OCI-LY3 (cell line): ENCODE results near the gene TAS2R10.

Source experiments
- H2AFZ ChIP-seq: fragments of 200-600, 300-600 bp; shearing (Covaris generic); 2 replicates; pipeline ENCODE4 v1.6.0; 2014; ENCODE audit warnings: antibody characterized with exemption, low read depth, low read length
- H3K27ac ChIP-seq: fragments of 200-600, 300-600 bp; sonication (generic); 2 replicates; pipeline ENCODE4 v1.5.1; 2014; ENCODE audit warnings: mild to moderate bottlenecking, low read length, moderate library complexity, mixed read lengths
- H3K27me3 ChIP-seq: fragments of 200-600, 300-600 bp; sonication (generic); 2 replicates; pipeline ENCODE4 v1.6.1; 2014; ENCODE audit warnings: low read depth, low read length, mixed read lengths
- H3K36me3 ChIP-seq: fragments of 200-600, 300-600 bp; sonication (generic); replicated peaks from 2 replicates; pipeline ENCODE3; 2014; ENCODE audit warnings: low read depth, low read length, mixed read lengths
- H3K4me1 ChIP-seq: fragments of 300-600, 200-600 bp; sonication (generic); 2 replicates; pipeline ENCODE4 v1.6.1; 2014; ENCODE audit warnings: low read length, mixed read lengths
- H3K4me2 ChIP-seq: fragments of 200-600, 300-600 bp; sonication (generic); 2 replicates; pipeline ENCODE4 v1.6.1; 2014; ENCODE audit warnings: low read length, mixed read lengths
- H3K4me3 ChIP-seq: fragments of 300-600, 200-600 bp; sonication (generic); 2 replicates; pipeline ENCODE4 v1.5.1; 2014; ENCODE audit warnings: antibody characterized with exemption, mild to moderate bottlenecking, low read length, moderate library complexity
- H3K79me2 ChIP-seq: fragments of 300-600, 200-600 bp; shearing (Covaris generic); 2 replicates; pipeline ENCODE4 v1.6.1; 2014; ENCODE audit warnings: mild to moderate bottlenecking, low read length, mixed read lengths
- H3K9ac ChIP-seq: fragments of 300-600, 200-600 bp; shearing (Covaris generic); 2 replicates; pipeline ENCODE4 v1.6.0; 2014; ENCODE audit warnings: mild to moderate bottlenecking, low read length, moderate library complexity
- H3K9me3 ChIP-seq: fragments of 200-600, 300-600 bp; shearing (Covaris generic); 2 replicates; pipeline ENCODE4 v1.6.1; 2014; ENCODE audit warnings: low read length, mixed read lengths; ENCODE audit not compliant: insufficient read depth
- H4K20me1 ChIP-seq: fragments of 200-600, 300-600 bp; sonication (generic); 2 replicates; pipeline ENCODE4 v1.6.1; 2016; ENCODE audit warnings: low read length, mixed read lengths; ENCODE audit not compliant: insufficient read depth
- CTCF ChIP-seq: fragments of 200-600, 300-600 bp; sonication (generic); IDR thresholded peaks from 2 replicates; pipeline ENCODE4 v1.5.1; 2014; ENCODE audit warnings: antibody characterized with exemption, low read length, low read depth
- EZH2phosphoT487 ChIP-seq: fragments of 200-600 bp; shearing (Covaris generic); IDR thresholded peaks from 2 replicates; pipeline ENCODE4 v1.6.1; 2018; ENCODE audit warnings: antibody characterized with exemption, mixed run types, low read depth

TAS2R10 gene

GRCh38 chr12:10829994-10830393, 3.8 kb upstream of the TAS2R10 start:
- H2AFZ ChIP-seq: no peak overlapping the region
- no peaks in the 10 kb centered on the region for H3K27me3 ChIP-seq
- H3K36me3 ChIP-seq: no peaks in the 10 kb centered on the region
- no peaks in the 10 kb centered on the region for H3K9me3 ChIP-seq
- no peak overlapping the region for H3K4me2 ChIP-seq
- H3K4me1 ChIP-seq: no peaks in the 10 kb centered on the region
- TF ChIP-seq CTCF (no peak), EZH2phosphoT487 (no peak)
- H3K4me3 ChIP-seq: no peak overlapping the region
- H3K27ac ChIP-seq: no peak overlapping the region
- no peaks in the 10 kb centered on the region for H3K79me2 ChIP-seq
- H3K9ac ChIP-seq: no peak overlapping the region
- H4K20me1 ChIP-seq: no peaks in the 10 kb centered on the region

GRCh38 chr12:10824957-10825356, 1.2 kb downstream of the TAS2R10 start:
- no peak overlapping the region for H2AFZ ChIP-seq
- no peak for TF ChIP-seq EZH2phosphoT487
- TF ChIP-seq CTCF: no peak
- H3K36me3 ChIP-seq: no peaks in the 10 kb centered on the region
- no peaks in the 10 kb centered on the region for H3K4me1 ChIP-seq
- H3K9ac ChIP-seq: no peak overlapping the region
- H3K9me3 ChIP-seq: no peaks in the 10 kb centered on the region
- H3K27me3 ChIP-seq: no peaks in the 10 kb centered on the region
- no peaks in the 10 kb centered on the region for H3K79me2 ChIP-seq
- no peak overlapping the region for H3K27ac ChIP-seq
- no peak overlapping the region for H3K4me2 ChIP-seq
- no peaks in the 10 kb centered on the region for H4K20me1 ChIP-seq
- no peak overlapping the region for H3K4me3 ChIP-seq

GRCh38 chr12:10811883-10812536, 14.1 kb downstream of the TAS2R10 start:
- no peak overlapping the region for H3K27ac ChIP-seq
- TF ChIP-seq CTCF (no peak), EZH2phosphoT487 (no peak)
- no peaks in the 10 kb centered on the region for H3K4me1 ChIP-seq
- H3K36me3 ChIP-seq: no peaks in the 10 kb centered on the region
- H3K9me3 ChIP-seq: no peaks in the 10 kb centered on the region
- no peaks in the 10 kb centered on the region for H3K27me3 ChIP-seq
- H3K4me2 ChIP-seq: no peak overlapping the region
- no peak overlapping the region for H3K9ac ChIP-seq
- no peak overlapping the region for H3K4me3 ChIP-seq
- no peaks in the 10 kb centered on the region for H3K79me2 ChIP-seq
- H4K20me1 ChIP-seq: no peaks in the 10 kb centered on the region
- no peak overlapping the region for H2AFZ ChIP-seq

GRCh38 chr12:10810068-10810467, 16.1 kb downstream of the TAS2R10 start, which contains the start of gene TAS2R9:
TSS of gene TAS2R9 (minus strand) at chr12:10810168. CDS start at chr12:10810075, 93 bp downstream.
- Histone ChIP-seq H3K79me2 (no peaks in the 10 kb centered on the region), H3K9me3 (no peaks in the 10 kb centered on the region), H3K27me3 (no peaks in the 10 kb centered on the region), H3K4me3 (no peak within 1 kb of the TSS), H3K9ac (no peak within 1 kb of the TSS), H3K27ac (no peak within 1 kb of the TSS), H2AFZ (no peak within 1 kb of the TSS), H3K36me3 (no peaks in the 10 kb centered on the region), H3K4me2 (no peak within 1 kb of the TSS), H4K20me1 (no peaks in the 10 kb centered on the region), H3K4me1 (no peaks in the 10 kb centered on the region)
- TF ChIP-seq EZH2phosphoT487 (no peak), CTCF (no peak)
